Spleen (tissue), 11 donors: ENCODE results near the gene TEX101. TPM values are rescaled to one million over a fixed set of nuclear protein-coding genes. Genes with fewer than 3 reads are reported as not detected.

Experiments
- DNase-seq: peaks from one replicate; pipeline ENCODE4 v3.0.0-alpha.2; 2020
- H3K27ac ChIP-seq, 8 donors: fragments of 200-600 bp; sonication (generic) in 7 of 8; 1 replicate in 4 of 8; 2 replicates in 4 of 8; pipeline versions ENCODE4 v1.5.0 to v1.8.0; 2016 to 2021; ENCODE audit warnings: inconsistent platforms in 4 of 8, mild to moderate bottlenecking in 4 of 8, moderate library complexity in 1 of 8
- H3K27me3 ChIP-seq, 7 donors: fragments of 200-600 bp; sonication (generic) in 6 of 7; replicated peaks in 1 of 7; 1 replicate in 4 of 7; 2 replicates in 3 of 7; pipeline versions ENCODE4 v1.5.0 to v1.8.0; 2016 to 2021; ENCODE audit warnings: inconsistent platforms in 3 of 7, mild to moderate bottlenecking in 1 of 7
- H3K36me3 ChIP-seq, 6 donors: fragments of 200-600 bp; sonication (generic) in 5 of 6; 1 replicate in 4 of 6; 2 replicates in 2 of 6; pipeline versions ENCODE4 v1.5.0 to v1.8.0; 2016 to 2021; ENCODE audit warnings: inconsistent platforms in 2 of 6
- H3K4me1 ChIP-seq, 6 donors: fragments of 200-600 bp; sonication (generic) in 5 of 6; 1 replicate in 3 of 6; 2 replicates in 3 of 6; pipeline versions ENCODE4 v1.5.0 to v1.8.0; 2016 to 2021; ENCODE audit warnings: inconsistent platforms in 3 of 6
- H3K4me3 ChIP-seq, 8 donors: fragments of 200-600 bp; sonication (generic) in 7 of 8; 1 replicate in 4 of 8; 2 replicates in 4 of 8; pipeline versions ENCODE4 v1.5.0 to v1.8.0; 2016 to 2021; ENCODE audit warnings: inconsistent platforms in 4 of 8, mild to moderate bottlenecking in 4 of 8, moderate library complexity in 2 of 8
- H3K9me3 ChIP-seq, 8 donors: fragments of 200-600 bp; sonication (generic) in 7 of 8; 1 replicate in 4 of 8; 2 replicates in 4 of 8; pipeline versions ENCODE4 v1.5.0 to v1.8.0; 2016 to 2021; ENCODE audit warnings: inconsistent platforms in 4 of 8
- CTCF ChIP-seq, 11 experiments: fragments of 200-600 bp in 7 of 11; fragments of 450-650 bp in 4 of 11; sonication (generic) in 4 of 11; IDR thresholded peaks in 8 of 11; conservative IDR thresholded peaks in 3 of 11; 1 replicate in 7 of 11; 2 replicates in 4 of 11; pipeline versions ENCODE4 v1.4.0 to v1.8.0; 2016 to 2021; ENCODE audit warnings: antibody characterized with exemption in 11 of 11, inconsistent platforms in 4 of 11, mild to moderate bottlenecking in 1 of 11
- POLR2A ChIP-seq, 3 donors: fragments of 450-650 bp; IDR thresholded peaks; one replicate each; pipeline ENCODE4 v1.5.1; 2017; ENCODE audit warnings: antibody characterized with exemption in 3 of 3, mild to moderate bottlenecking in 1 of 3
- POLR2AphosphoS5 ChIP-seq, 3 donors: sonication (generic); formaldehyde crosslinking; IDR thresholded peaks; one replicate each; pipeline ENCODE4 v1.5.1; 2017; ENCODE audit warnings: antibody characterized with exemption in 3 of 3
- WGBS, 5 donors: extraction: QIAGEN DNeasy Blood & Tissue Kit in 3 of 5; methylation state at CpG; one replicate each; pipeline versions ENCODE4 v1.1.5 to v1.1.7; 2013 to 2018; 5-methylcytosine and 5-hydroxymethylcytosine counted together
- intact Hi-C: fragments of 100-400 bp; cut with DNase I; formaldehyde crosslinking; loops from one replicate; pipeline ENCODE4 v1.15.0; 2023; ENCODE audit warnings: low total_unique reads
- polyA plus RNA-seq, 3 donors: library from polyadenylated mRNA; stranded (reverse); fragments of 200-250 nt; gene quantifications; one replicate each; pipeline ENCODE4 v1.2.1, GENCODE V29; 2013
- total RNA-seq, 7 donors: library from RNA; depleted of rRNA in 3 of 7; stranded (reverse); fragments of >200 nt in 3 of 7; fragmentation: NEBNext Ultra II Directional in 4 of 7; extraction: Animal tissue kit (Norgen Biotek cat#: 25700) in 4 of 7; gene quantifications; one replicate each; pipeline versions ENCODE4 v1.1.0 to v1.2.1, GENCODE V29; 2016 to 2021
- donor health status: healthy with polysubstance abuse.
- donor health status: DM: no; HTN: no; CAD: no; lungs with moderate emphysema.
- donor health status: DM: no; HTN: no; CAD: no.
- donor health status: Bipolar disorder and iron deficiency.
- donor health status: healthy.
- donor health status: DM: no; HTN: no; CAD: no.
- donor health status: DM: yes; HTN: yes; CAD: no.

TEX101 gene
- total and polyA plus RNA-seq, 10 donors, result not detected

DNA sequence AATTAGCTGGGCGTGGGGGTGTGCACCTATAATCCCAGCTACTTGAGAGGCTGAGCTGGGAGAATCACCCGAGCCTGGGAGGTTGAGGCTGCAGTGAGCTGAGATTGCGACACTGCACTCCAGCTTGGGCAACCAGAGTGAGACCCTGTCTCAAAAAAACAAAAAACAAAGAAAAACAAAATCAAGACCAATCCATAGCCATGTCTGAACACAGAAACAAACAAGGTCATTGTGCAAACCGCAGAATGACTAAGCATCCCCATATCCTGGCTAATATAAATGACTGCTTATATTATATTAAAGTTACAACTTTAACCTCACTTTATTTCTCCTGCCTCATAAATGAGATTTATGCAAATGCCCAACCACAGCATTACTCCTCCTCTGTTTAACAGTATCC lies 53.0 kb downstream of the TEX101 start:
- Histone ChIP-seq H3K4me3 (no peak overlapping the region), H3K27ac (no peak overlapping the region), H3K36me3 (no peaks in the 10 kb centered on the region), H3K4me1 (peaks cover 5 to 44% (median 16%) of the 10 kb centered on the region in 6 donors), H3K9me3 (no peaks in the 10 kb centered on the region), H3K27me3 (peaks cover 0 to 20% (median 0%) of the 10 kb centered on the region in 7 donors)
- no peak for DNase-seq
- 61 to 72% (median 65%) methylated on average over 4 of the region's 4 CpGs for WGBS, 5 donors
- intact Hi-C loops, result no loop called here
- TF ChIP-seq POLR2AphosphoS5 (IDR thresholded peaks at IDR 0.05), result no peak
- TF ChIP-seq POLR2A (IDR thresholded peaks at IDR 0.05), result no peak
- no peak for TF ChIP-seq CTCF (IDR thresholded peaks at IDR 0.05 in 8 of 11, conservative IDR thresholded peaks at IDR 0.05 in 3 of 11)

Other genes starting within 250 kb of the TEX101 start
- not detected for gene PSG5, start 228.4 kb upstream of the TEX101 start, total RNA-seq
- gene PSG5, start 228.4 kb upstream of the TEX101 start, polyA plus RNA-seq, result not detected
- gene PSG4, start 209.3 kb upstream of the TEX101 start, total RNA-seq, result not detected
- not detected for gene PSG4, start 209.3 kb upstream of the TEX101 start, polyA plus RNA-seq
- not detected for gene PSG9, start 145.4 kb upstream of the TEX101 start, total RNA-seq
- gene PSG9, start 145.4 kb upstream of the TEX101 start, polyA plus RNA-seq, result not detected
- 100 to 1,000 TPM in 4 of 7 donors, 10 to 100 TPM in 3; 27.3 to 354 (median 133) TPM for gene CD177, start 61.2 kb upstream of the TEX101 start, total RNA-seq
- gene CD177, start 61.2 kb upstream of the TEX101 start, polyA plus RNA-seq, result 10 to 100 TPM in 1 of 3 donors, 1 to 10 TPM in 2; 2.3 to 13.1 (median 4.5) TPM
- gene LYPD3, start 50.7 kb downstream of the TEX101 start, total RNA-seq, result 1 to 10 TPM in 6 of 7 donors, under 1 TPM in 1; 0.57 to 2.8 (median 1.4) TPM
- 1 to 10 TPM; 1.5 to 1.7 (median 1.6) TPM for gene LYPD3, start 50.7 kb downstream of the TEX101 start, polyA plus RNA-seq
- 10 to 100 TPM in 5 of 7 donors, 1 to 10 TPM in 2; 8.0 to 23.0 (median 14.8) TPM for gene PHLDB3, start 89.9 kb downstream of the TEX101 start, total RNA-seq
- 10 to 100 TPM; 10.4 to 22.8 (median 17.4) TPM for gene PHLDB3, start 89.9 kb downstream of the TEX101 start, polyA plus RNA-seq
- gene ETHE1, start 112.3 kb downstream of the TEX101 start, total RNA-seq, result 10 to 100 TPM; 25.3 to 53.4 (median 34.6) TPM
- 10 to 100 TPM; 20.2 to 42.8 (median 35.3) TPM for gene ETHE1, start 112.3 kb downstream of the TEX101 start, polyA plus RNA-seq
- gene ZNF575, start 118.3 kb downstream of the TEX101 start, total RNA-seq, result 1 to 10 TPM in 5 of 7 donors, not detected in 2; 1.0 to 4.3 (median 2.4) TPM
- gene ZNF575, start 118.3 kb downstream of the TEX101 start, polyA plus RNA-seq, result 1 to 10 TPM in 1 of 3 donors, under 1 TPM in 2; 0.82 to 1.9 (median 0.87) TPM
- 10 to 100 TPM; 23.6 to 32.0 (median 26.0) TPM for gene XRCC1, start 160.6 kb downstream of the TEX101 start, total RNA-seq
- gene XRCC1, start 160.6 kb downstream of the TEX101 start, polyA plus RNA-seq, result 10 to 100 TPM; 16.0 to 19.0 (median 16.4) TPM
- gene PINLYP, start 160.9 kb downstream of the TEX101 start, total RNA-seq, result 1 to 10 TPM; 2.0 to 8.7 (median 4.3) TPM
- 10 to 100 TPM in 1 of 3 donors, 1 to 10 TPM in 2; 6.9 to 10.5 (median 9.6) TPM for gene PINLYP, start 160.9 kb downstream of the TEX101 start, polyA plus RNA-seq
- 10 to 100 TPM; 16.5 to 25.9 (median 20.9) TPM for gene IRGQ, start 181.2 kb downstream of the TEX101 start, total RNA-seq
- 1 to 10 TPM; 3.1 to 3.9 (median 3.8) TPM for gene IRGQ, start 181.2 kb downstream of the TEX101 start, polyA plus RNA-seq
- gene ZNF576, start 181.7 kb downstream of the TEX101 start, total RNA-seq, result 10 to 100 TPM in 5 of 7 donors, 1 to 10 TPM in 2; 8.1 to 12.9 (median 11.5) TPM
- gene ZNF576, start 181.7 kb downstream of the TEX101 start, polyA plus RNA-seq, result 10 to 100 TPM in 1 of 3 donors, 1 to 10 TPM in 2; 6.9 to 14.7 (median 9.8) TPM
- gene SRRM5, start 197.2 kb downstream of the TEX101 start, total RNA-seq, result under 1 TPM; 0.32 to 0.94 (median 0.40) TPM
- gene SRRM5, start 197.2 kb downstream of the TEX101 start, polyA plus RNA-seq, result under 1 TPM; 0.26 to 0.54 (median 0.52) TPM
- 10 to 100 TPM; 19.9 to 29.4 (median 26.2) TPM for gene ZNF428, start 204.7 kb downstream of the TEX101 start, total RNA-seq
- 10 to 100 TPM; 36.0 to 54.7 (median 51.9) TPM for gene ZNF428, start 204.7 kb downstream of the TEX101 start, polyA plus RNA-seq
- 1 to 10 TPM; 1.8 to 3.5 (median 2.0) TPM for gene CADM4, start 225.0 kb downstream of the TEX101 start, total RNA-seq
- gene CADM4, start 225.0 kb downstream of the TEX101 start, polyA plus RNA-seq, result 1 to 10 TPM in 2 of 3 donors, under 1 TPM in 1; 0.89 to 4.7 (median 2.2) TPM